ENCODE results near the gene FOSL1. TPM values are rescaled to one million over a fixed set of nuclear protein-coding genes. Genes with fewer than 3 reads are reported as not detected.

FOSL1 gene
- total RNA-seq, 2 experiments from 2014 or later = 0.88 TPM; not detected in 1

GRCh38 chr11:65870307-65870658 lies 29.9 kb downstream of the FOSL1 start:
- no peak for DNase-seq (ENCODE audit: low spot score)
- intact Hi-C loops (cut with micrococcal nuclease; ENCODE audit: unreplicated experiment) = no loop called here
- Histone ChIP-seq H2AFZ (ENCODE audit: low read length) (no peak overlapping the region), H3K4me1 (ENCODE audit: insufficient read depth, low read length, poor library complexity, severe bottlenecking) (peaks cover 35% of the 10 kb centered on the region), H3K4me3 (ENCODE audit: low read depth, low read length, poor library complexity, severe bottlenecking) (no peak overlapping the region), H3K4me2 (ENCODE audit: low read length) (no peak overlapping the region), H3K36me3 (ENCODE audit: insufficient read depth, low read length) (peaks cover 21% of the 10 kb centered on the region; the same call in 1 of the 2 replicates), H3K9me2 (ENCODE audit: insufficient read depth, low read length) (no peaks in the 10 kb centered on the region), H3K27ac (ENCODE audit: low read depth, low read length, poor library complexity, severe bottlenecking) (no peak overlapping the region), H4K20me1 (ENCODE audit: insufficient read depth, low read length) (no peaks in the 10 kb centered on the region), H3K79me2 (ENCODE audit: insufficient read depth, low read depth, low read length) (no peaks in the 10 kb centered on the region), H3K9me3 (ENCODE audit: low read length) (no peaks in the 10 kb centered on the region)
- ChIA-PET CTCF (ENCODE audit: unreplicated experiment) (interaction anchor here (1.3 kb wide), 1 partner anchor 11 kb away, joined by 4 read pairs; the partner anchor contains the start of gene MUS81), POLR2A (interaction anchor here (0.8 kb wide), 1 partner anchor 20 kb away, joined by 3 read pairs; the partner anchor contains the start of gene CCDC85B)
- TF ChIP-seq EZH2phosphoT487 (IDR thresholded peaks at IDR 0.05; ENCODE audit: borderline replicate concordance, low read depth, low read length) = no peak
- no peak for TF ChIP-seq CTCF (conservative IDR thresholded peaks at IDR 0.05; ENCODE audit: low read length)
- BruUV-seq (replicated peaks) = no TSS peak

DNA sequence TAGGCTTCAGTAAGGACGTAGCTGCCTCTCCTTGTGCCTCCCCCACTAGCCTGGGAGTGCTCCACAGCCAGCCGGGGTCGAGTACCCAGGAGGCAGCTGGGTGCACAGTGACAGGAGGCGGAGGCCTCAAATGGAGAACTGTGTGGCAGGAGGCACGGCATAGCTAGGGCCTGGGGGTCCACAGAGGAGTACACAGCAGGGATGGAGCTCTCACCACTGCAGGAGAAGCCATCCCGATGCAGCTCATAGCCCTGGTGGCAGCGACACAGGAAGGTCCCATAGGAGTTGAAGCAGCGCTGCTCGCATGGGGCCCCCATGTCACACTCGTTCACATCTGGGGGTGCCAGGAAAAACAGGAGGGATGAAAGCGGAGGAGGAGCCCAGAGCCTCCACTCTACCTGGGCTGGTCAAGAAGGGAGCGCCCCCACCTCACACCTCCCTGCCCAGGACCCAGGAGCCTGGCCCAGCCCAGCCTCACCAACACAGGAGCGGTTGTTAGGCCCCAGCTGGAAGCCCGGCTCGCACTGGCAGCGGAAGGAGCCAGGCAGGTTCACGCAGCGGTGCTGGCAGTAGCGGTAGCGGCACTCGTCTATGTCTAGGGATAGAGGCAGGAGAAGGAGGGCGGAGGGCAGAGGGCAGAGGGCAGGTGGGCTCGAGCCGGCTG lies 30.4 kb downstream of the FOSL1 start:
- Histone ChIP-seq H3K4me2 (ENCODE audit: low read length) (no peak overlapping the region), H3K4me3 (ENCODE audit: low read depth, low read length, poor library complexity, severe bottlenecking) (no peak overlapping the region), H2AFZ (ENCODE audit: low read length) (no peak overlapping the region), H3K27ac (ENCODE audit: low read depth, low read length, poor library complexity, severe bottlenecking) (no peak overlapping the region), H3K36me3 (ENCODE audit: insufficient read depth, low read length) (peaks cover 26% of the 10 kb centered on the region), H4K20me1 (ENCODE audit: insufficient read depth, low read length) (no peaks in the 10 kb centered on the region), H3K9me3 (ENCODE audit: low read length) (no peaks in the 10 kb centered on the region), H3K4me1 (ENCODE audit: insufficient read depth, low read length, poor library complexity, severe bottlenecking) (peaks cover 35% of the 10 kb centered on the region), H3K79me2 (ENCODE audit: insufficient read depth, low read depth, low read length) (no peaks in the 10 kb centered on the region), H3K9me2 (ENCODE audit: insufficient read depth, low read length) (no peaks in the 10 kb centered on the region)
- no TSS peak for BruUV-seq (replicated peaks)
- CTCF ChIA-PET (ENCODE audit: unreplicated experiment) = interaction anchor here (0.6 to 1.3 kb wide), 2 partner anchors 10 to 278 kb away, joined by 4 to 8 read pairs; partner anchors contain the start of gene MUS81
- POLR2A ChIA-PET = interaction anchor here (0.8 to 1.4 kb wide), 2 partner anchors 19 to 20 kb away, joined by 3 to 7 read pairs; partner anchors contain the start of genes CCDC85B and FIBP
- intact Hi-C loops (cut with micrococcal nuclease; ENCODE audit: unreplicated experiment) = no loop called here
- TF ChIP-seq CTCF (conservative IDR thresholded peaks at IDR 0.05; ENCODE audit: low read length) (no peak), EZH2phosphoT487 (IDR thresholded peaks at IDR 0.05; ENCODE audit: borderline replicate concordance, low read depth, low read length) (no peak)
- no peak for DNase-seq (ENCODE audit: low spot score)

DNA sequence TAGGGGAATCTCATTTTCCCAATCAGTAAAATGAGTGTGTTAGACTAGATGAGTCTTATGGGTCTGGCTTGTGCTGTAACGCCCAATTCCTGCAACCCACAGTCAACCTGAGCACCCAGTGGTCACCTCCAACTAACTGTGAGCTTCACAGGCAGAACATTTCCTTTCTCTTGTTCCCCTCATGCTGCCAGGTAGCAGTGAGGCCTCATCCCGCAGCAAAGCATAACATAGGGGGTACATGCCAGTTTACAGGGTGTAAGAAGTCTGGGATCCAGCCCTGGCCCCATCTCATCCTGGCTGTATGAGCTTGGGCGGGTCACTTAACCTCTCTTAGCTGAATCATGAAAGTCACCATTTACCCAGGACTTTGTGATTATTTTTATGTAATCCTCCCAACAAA lies 31.3 kb downstream of the FOSL1 start:
- no peaks in the 10 kb centered on the region for H4K20me1 ChIP-seq (ENCODE audit: insufficient read depth, low read length)
- ChIA-PET CTCF (ENCODE audit: unreplicated experiment) (no interaction called here), POLR2A (interaction anchor here (0.6 to 1.4 kb wide), 2 partner anchors 20 to 46 kb away, joined by 3 to 7 read pairs; partner anchors contain the start of gene FIBP)
- no peaks in the 10 kb centered on the region for H3K9me3 ChIP-seq (ENCODE audit: low read length)
- no peak overlapping the region for H2AFZ ChIP-seq (ENCODE audit: low read length)
- no peak overlapping the region for H3K27ac ChIP-seq (ENCODE audit: low read depth, low read length, poor library complexity, severe bottlenecking)
- BruUV-seq (replicated peaks) = TSS peak; percentile 27
- DNase-seq (ENCODE audit: low spot score) = no peak
- intact Hi-C loops (cut with micrococcal nuclease; ENCODE audit: unreplicated experiment) = no loop called here
- no peaks in the 10 kb centered on the region for H3K9me2 ChIP-seq (ENCODE audit: insufficient read depth, low read length)
- peaks cover 30% of the 10 kb centered on the region for H3K4me1 ChIP-seq (ENCODE audit: insufficient read depth, low read length, poor library complexity, severe bottlenecking)
- TF ChIP-seq EZH2phosphoT487 (IDR thresholded peaks at IDR 0.05; ENCODE audit: borderline replicate concordance, low read depth, low read length) (no peak), CTCF (conservative IDR thresholded peaks at IDR 0.05; ENCODE audit: low read length) (no peak)
- H3K36me3 ChIP-seq (ENCODE audit: insufficient read depth, low read length) = peaks cover 35% of the 10 kb centered on the region
- no peaks in the 10 kb centered on the region for H3K79me2 ChIP-seq (ENCODE audit: insufficient read depth, low read depth, low read length)
- H3K4me3 ChIP-seq (ENCODE audit: low read depth, low read length, poor library complexity, severe bottlenecking) = no peak overlapping the region
- no peak overlapping the region for H3K4me2 ChIP-seq (ENCODE audit: low read length)

Data from OCI-LY7 (cell line).